SIG-M5 (cell line): ENCODE results near the gene PCP4.

ENCODE experiments used
- DNase-seq: peaks from one replicate; lab custom pipeline; 2025; lab: John Stamatoyannopoulos, UW

PCP4 gene

DNA sequence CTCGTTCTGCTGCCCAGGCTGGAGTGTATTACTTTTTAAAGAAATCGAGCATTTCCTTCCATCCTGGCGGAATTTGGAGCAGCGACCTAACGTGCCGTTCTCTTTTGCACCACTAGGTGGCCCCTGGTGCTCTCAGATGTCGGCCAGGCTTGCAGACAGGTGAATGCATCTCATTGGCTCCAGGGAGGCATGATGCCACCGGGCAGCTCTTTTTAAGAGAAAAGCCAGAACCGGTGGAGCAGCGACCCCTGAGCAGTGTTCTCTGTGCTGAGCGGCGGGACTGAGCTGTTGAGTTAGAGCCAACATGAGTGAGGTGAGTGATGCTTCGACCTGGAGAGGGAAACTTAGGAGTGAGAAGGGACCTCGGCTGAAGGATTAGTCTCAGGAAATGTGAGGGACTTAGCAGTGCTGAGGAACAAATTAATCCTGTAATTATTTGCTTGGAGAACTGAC is at the start of gene PCP4:
PCP4 (plus strand) TSS at position 241 of the 453 bp plus-strand sequence; CDS start at position 305, 64 bp downstream.
- DNase-seq: no peak

DNA sequence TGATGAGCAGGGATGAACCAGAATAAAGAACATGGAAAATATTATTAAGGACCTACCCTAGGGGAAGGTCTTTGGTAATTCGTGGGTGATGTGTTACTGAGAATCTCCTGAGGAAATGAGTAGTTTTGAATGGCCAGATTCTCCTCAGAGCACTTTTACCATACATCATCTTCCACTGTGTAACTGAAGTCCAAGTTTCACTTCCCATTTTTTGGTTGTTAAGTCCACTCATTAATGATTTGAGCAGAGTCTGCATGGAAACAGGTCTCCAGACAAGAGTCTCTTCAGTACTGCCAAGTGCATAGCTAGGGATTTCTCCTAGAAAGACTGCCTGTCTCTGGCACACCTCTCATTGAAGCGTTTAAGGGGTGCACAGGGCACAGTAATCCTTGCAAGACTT is 48.7 kb upstream of the PCP4 start:
- no peak for DNase-seq

DNA sequence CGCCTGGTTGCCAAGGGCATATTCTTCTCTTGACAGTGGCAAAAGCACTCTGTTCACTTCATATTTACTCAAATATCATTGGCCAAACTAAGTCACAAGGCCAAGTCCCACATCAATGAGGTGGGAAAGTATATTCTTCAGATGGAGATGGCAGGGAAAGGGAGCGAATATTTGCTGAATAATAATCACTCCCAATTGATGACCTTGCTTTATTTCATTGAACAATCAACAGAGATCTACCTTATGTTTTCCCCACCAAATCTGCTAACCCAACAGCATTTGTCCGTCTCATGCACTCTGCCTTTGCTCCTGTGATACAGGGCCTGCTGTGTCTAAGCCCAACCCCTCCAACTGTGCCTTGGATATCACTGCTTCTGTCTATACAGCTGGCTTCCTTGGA is 45.2 kb upstream of the PCP4 start:
- no peak for DNase-seq

DNA sequence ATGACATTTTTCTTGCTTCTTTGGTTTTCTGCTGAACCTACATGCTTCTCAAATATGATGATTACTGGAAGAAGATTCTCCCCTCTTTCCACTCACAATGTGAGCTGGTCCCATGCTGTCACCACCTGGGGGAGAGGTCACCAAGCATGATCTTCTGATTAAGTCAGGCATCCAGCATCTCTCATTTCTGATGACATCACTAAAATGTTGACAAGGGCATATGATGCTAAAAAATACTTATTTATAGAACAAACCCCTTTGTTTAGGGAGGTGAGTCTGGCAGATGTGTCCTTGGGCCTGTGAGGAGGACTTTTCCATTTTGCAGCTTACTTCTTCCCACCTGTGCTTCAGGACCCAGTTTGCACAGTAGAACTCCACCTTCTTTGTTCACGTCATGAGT is 42.0 kb upstream of the PCP4 start:
- DNase-seq: no peak

DNA sequence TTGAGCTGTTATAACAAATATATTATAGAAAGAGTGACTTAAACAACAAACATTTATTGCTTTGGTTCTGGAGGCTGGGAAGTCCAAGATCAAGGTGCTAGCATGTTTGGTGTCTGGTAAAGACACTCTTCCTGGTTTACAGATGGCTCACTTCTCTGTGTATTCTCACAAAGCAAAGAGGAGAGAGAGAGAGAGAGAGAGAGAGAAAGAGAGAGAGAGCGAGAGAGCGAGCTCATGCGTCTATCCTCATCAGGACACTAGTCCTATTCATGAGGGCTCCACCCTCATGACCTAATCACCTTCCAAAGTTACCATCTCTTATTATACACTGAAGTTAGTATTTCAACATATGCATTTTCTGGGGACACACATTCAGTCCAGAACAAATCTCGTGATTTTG is 32.7 kb upstream of the PCP4 start:
- no peak for DNase-seq

DNA sequence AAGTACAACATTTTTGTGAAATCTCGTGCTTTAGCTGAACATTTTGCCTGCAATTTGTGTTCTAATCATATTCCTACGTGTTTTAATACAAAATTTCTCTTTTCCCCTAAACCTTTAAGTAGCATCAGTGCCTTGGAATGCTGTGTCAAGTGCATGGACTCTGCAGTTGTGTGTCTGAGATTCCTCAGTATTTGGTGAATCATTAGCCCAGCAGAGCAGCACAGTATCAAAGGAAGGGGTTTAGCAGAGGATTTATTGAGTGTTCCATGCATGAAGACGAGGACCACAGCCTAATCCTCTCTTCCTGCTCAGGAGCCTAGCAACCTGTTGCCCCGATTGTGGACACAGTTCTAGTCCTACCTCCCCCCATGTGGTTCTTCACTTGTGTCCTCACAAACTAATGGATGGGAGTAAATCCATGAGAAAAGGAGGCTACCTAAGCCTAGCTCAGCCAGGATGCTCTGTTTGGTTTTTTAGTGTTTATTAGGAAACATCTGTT is 29.3 kb upstream of the PCP4 start:
- no peak for DNase-seq

DNA sequence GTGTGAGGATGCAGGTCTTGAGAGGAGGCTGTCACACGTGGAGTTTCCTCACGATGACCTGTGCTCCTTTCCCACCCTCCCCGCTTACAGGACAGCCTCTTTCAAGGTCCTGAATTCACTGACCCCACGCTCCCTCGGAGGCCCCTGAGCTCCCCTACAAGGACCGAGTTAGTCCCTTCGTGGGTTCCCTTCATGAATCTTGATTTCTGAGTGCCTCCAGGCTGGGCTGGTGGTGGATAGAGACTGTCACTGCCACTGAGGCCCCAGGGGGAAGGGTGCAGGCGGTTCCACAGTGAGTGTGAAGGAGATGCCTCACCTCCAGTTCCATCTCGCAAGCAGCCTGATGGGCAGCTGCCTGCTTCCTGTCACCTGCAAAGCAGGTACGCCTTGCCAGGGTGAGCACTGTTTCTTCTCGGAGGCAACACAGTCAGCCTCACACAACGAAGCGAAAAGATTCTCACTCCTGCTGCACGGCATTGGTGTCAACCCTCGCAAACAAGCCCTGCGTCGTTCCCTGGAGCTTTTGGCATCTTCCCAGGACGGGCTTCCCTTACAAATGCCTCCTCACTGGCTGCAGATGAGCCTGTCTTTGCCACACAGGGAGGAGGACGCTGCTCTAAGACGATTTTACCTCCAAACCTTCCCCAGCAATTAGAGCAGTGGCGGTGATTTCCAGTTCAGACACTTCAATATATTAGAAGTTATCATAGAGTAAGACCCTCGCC is 26.7 kb upstream of the PCP4 start:
- DNase-seq: no peak

DNA sequence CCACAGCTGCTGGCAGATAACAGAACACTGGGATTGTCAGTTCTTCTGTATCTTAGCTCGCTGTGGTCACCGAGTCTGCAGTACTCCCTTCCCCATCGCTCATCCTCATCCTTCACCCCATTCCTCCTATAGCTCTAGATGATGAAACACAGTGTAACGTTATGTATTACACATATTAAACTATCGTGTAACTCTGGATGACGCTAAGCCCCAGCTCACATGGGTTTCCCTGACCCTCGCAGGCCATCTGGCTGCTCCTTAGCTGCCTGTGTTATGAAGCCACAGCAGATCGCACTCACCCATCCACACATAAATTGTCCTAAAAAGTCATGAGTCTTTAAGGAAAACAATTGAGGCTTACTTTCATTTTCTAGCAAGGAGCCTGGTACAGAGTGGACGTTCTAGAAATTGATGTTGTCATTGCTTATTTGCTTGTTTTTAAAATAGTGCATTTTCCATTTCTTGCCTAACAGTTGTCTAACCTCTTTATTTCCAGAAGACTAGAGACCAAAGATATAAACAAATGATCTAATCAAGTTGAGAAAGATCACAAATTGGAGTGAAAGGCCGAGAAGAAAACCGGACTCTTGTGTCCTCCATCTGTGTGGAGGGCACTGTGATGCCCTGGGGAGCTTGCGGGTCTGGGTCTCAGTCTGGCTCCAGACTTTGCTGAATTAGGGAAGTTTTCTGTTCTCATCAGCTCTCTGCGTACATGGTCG is 24.3 kb upstream of the PCP4 start:
- DNase-seq: no peak

DNA sequence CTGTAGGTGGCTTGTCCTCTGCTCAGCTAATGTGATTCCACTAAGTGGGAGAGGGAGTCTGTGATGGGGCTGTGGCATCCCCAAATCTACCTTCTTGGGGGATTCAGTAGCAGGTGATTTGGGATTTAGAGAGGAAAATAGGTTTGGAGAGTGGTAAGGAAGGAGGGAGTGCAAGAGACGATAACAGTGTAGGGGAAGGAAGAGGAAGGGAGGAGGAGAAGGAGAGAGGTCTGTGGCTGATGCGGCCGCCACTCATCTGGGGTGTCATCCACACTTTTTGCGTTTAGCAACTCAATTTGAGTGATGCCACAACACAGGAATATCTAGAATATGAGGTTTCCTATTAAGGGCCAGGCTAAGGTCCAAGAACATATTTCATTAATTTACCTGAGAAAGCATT is 23.8 kb upstream of the PCP4 start:
- no peak for DNase-seq

DNA sequence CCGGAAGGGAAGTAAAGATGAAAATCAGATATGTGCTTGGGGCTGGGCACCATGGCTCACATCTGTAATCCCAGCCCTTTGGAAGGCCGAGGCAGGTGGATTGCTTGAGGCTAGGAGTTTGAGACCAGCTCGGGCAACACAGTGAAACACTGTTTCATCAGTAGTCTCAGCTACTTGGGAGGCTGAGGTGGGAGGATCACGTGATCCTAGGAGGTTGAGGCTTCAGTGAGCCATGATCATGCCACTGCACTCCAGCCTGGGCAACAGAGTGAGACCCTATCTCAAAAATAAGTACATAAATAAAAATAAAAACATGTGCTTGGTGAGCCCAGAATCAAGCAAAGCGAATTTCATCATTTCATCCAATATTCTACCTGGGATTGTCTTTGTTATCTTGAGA is 23.3 kb upstream of the PCP4 start:
- DNase-seq: no peak

DNA sequence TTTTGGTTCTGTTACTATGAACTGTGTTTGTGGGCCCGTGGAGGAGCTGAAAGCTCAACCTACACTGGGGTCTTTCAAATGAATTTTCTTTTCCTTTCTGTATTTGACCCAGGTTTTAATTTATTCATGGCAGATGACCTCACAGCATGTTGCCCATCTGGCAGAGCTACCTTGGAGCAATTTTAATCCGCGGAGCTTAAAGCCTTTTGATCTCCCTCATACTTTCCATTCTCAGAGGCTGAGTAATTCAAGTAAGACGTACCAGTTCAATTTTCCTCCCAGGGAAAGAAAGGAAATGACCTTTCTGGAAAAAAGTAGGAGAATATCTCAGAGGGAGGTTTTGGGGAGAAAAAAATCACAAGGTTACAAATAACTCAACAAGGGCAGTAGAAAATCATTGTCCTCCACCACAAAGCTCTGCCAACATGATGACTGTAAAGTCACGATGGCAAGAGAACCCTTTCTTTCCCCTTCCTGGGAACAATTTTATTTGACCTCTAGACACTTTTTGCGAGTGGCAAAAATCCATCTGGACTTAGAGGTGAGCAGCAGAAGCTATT is 21.6 kb upstream of the PCP4 start:
- no peak for DNase-seq

DNA sequence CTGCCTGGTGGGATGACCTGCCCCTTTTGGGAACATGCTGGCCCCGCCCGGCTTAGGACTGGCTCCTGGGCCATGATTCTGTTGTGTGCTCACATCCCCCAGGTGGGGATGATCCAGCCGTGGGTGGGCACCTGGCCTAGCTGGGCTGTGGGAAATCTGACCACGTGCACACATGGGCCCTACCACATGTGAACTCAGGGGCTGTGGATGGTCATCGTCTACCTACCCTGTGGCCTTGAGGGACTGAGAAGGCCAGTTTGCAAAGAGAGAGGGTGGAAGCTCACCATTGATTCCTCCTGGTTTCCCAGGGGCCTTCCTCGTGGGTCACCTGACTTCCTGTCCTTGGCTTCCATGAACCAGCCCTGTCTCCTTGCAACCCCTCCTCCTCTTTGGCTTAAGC is 19.4 kb upstream of the PCP4 start:
- no peak for DNase-seq

DNA sequence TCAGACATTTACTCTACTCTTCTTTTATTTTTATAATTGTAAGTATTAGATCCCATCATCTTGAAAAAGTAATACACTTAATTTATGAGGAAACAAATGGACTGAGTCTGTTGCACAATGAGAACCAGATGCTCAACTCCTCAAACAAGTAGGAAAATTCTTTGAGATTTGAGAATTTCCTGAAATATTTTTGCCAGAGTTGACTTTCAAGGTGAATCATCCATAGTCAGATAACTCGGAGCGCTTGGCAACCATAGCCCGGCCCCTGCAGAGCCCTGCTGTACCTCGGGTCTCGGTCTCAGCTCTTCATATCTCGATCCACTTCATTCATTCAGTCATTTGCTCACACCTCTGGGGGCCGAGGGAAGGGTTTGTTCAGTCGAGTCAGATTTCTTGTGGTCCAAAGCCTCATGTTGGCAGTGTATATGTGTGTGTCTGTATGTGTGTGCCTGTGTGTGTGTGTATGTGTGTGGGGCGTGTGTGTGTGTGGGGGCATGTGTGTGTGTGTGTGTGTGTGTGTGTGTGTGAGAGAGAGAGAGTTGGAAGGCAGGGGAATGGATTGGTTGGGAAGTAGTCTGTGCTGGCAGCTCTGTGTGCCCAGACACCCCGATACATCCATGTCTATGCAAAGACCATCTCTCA is 18.1 kb upstream of the PCP4 start:
- no peak for DNase-seq

DNA sequence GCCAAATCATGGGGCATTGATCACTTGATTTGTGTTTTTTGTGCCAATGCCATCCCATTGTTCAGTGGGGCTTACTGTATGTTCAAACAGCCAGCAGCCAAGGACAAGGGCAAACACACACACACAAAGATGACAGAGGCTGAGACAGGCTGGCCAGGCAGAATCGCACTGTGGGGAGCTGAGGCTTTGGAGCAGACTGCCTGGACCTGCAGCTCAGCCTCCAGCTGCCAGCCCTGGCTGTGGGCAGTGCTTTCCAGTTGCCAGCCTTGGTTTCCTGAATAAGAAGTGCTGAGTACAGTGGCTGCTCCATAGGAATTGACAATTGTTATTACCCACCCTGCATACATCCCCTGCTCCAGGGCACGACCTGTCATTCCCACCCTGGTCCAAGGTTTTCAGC is 16.9 kb upstream of the PCP4 start:
- DNase-seq: no peak

DNA sequence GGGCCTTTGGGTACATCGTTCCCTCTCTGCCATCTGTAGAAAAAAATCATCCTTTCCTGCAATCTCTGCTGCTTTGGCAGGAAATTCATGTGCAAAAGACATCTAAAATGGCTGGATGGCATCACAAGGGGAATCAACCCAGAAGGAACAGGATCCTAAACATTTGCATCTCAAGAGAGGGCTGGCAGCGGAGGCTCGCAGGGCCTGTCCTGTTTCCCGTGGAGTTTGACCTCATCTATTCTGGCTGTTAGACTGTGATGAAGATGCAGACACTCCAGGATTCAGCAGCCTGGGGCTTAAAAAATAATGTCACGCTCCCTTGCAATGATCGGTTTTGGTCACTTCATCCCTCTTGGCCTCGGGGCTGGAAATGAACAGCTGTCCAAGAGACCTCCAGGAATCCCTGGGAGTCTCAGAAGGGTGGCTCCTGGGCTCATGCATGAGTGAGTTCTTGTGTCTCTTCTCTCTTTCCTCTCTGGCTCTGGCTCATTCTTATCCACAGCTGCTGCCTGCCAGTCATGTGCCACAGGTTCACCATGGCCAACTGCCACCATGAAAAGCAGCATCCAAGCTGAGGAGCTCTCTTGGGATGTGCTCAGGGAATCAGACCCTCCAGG is 16.1 kb upstream of the PCP4 start:
- DNase-seq: no peak

DNA sequence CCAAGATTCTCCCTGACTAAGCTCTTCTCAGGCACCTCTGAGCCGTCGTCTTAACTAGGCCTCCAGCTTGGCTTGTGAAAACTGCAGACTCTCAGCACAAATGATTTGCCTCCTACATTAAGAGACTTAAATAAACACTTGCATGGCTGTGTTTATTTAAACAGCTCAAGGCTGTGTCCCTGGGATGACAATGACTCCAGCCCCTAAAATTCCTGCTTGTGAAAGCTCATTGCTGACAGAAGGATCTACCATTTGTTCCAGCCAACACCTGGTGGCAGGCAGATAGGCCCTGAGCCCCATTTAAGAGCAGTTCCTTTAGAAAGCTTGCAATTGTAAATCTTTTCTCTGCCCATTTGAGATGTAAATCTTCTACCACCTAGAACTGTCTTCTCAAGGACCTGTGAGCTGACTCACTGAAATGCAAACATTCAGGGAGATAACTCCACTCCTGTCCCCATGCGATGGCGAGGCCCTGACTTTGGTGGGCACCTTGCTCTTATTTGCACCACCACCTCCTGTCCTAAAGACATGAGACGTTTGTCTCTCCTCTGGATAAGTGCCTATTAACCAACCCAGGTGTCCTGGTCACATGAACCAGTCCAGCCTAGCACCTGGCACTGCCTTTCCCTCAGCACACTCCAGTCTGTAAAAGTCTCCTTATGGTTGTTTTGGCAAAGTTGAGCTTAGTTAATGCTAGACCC is 15.1 kb upstream of the PCP4 start:
- DNase-seq: no peak

DNA sequence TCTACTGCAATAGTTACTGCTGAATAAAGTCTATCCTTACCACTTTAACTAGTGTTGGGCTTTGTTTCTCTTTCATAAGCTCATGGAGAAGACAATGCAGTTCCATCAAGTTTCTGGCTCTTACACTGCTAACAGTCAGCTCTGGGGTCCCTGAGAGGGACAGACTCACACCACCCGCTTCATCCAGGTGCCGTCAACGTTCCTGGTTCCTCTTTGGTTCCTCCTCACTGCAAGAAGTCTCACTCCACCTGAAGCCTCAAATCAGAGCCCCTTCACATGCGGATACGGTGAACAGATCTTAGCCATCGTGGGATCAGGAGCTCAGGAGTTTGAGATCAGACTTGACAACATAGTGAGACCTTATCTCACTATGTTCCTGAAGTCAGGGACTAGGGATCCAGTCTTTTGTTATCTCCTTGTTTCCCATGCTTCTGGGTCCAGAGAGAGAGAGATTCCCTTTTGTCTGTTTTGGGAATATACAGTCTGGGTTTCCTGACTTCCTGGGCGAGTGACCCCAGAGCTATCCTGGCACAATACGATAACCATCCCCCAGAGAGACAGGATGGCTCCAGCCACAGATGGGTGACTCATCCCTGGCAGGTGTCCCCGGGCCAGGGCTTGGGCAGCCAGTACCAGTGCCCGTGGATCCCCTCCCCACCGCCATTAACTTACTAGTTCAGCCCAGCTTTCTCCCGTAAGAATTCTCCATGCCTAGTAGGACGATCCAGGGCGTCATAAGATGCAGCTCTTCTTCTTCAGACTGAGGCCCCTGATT is 14.3 kb upstream of the PCP4 start:
- DNase-seq: no peak

DNA sequence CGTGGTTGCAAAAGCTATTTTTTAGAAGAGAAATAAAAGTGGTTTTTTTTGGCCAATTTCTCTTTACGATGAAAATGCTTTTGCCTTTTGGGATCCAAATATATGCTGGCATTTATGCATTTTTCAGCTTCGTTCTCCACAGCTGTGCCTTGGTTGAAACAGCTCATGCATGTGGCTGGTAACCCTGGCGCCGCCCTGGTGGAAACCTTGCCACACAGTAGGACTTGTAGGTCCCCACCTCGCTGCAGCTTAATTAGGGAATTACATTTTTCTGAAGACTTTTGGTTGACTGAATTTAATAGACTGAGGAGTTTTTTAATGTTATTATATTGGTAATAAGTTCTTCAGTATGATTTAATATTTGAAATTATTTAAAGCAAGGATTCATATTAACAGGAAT is 12.7 kb upstream of the PCP4 start:
- no peak for DNase-seq

DNA sequence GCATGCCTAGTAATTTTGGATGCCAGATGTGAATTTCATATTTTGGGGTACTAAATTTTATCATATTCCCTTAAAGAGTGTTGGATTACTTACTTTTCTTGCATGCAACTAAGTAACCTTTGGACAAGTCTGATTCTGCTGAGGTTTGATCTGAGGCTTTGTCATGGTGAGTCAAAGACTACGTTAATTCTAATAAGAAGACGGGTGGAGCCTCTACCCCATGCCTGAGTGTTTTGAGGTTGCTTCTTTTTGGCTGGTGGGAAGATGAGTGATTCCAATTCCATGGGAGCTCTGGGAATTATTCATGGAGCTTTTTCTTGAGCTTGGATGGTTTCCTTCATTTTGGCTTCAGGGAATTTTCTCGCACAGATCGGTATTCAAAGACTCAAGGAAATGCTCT is 11.6 kb upstream of the PCP4 start:
- DNase-seq: no peak

DNA sequence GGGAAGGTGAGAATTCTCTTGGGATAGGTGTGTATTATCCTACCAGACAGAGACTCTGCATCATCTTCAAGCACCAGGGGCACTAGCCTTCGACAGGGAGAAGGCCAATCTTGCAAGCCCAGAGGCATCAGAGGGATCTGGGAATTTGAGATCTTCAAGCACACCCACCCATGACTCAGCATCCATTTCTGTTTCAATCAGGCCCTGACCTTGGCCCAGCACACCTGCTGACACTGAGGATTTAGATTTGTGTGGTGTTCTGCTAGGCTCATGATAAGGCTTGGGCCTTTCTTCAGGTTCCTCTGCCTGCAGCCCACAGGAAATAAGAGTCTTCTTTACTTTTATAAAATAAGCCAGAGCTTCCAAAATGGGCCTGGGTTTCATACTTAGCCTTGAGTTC is 6.6 kb upstream of the PCP4 start:
- DNase-seq: no peak

DNA sequence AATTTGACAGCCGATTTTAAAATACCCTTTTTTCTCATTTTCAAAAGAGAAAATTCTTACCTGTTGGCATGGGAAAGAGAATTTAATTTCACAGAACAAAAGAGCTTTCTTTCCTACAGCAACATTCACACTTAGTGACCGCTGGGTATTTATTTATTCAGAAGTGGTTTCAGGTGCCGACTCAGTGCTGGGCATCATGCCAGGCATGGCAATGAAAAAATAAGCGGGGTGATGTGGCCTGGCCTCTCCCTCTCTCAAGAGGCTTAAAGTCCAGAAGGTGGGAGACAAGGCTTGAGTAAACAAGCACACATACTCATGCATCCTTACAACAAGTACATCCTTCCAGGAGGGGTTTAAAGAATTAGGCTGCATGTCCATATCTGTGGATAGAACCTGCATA is 4.1 kb upstream of the PCP4 start:
- DNase-seq: no peak
